GM12878 (cell line): ENCODE measurements around the gene LDLR. TPM values are rescaled to one million over a fixed set of nuclear protein-coding genes. Genes with fewer than 3 reads are reported as not detected.
A peak's percentile ranks its signal among the peaks of the same experiment; 100 is the strongest.
"Not testable (repeated sequence)": the region's sequence is repeated elsewhere in the genome, so short reads cannot be mapped to it uniquely, and the experiment has no call there.

Experiments
- ATAC-seq: fragments of 200-7000 bp; cut with Tn5 transposase; 3 replicates; pipeline ENCODE4 v1.9.1; 2020; ENCODE audit warnings: mild to moderate bottlenecking, moderate library complexity
- BruUV-seq: library from RNA; stranded (reverse); fragments of 400-500 nt; replicated peaks from 2 replicates; lab custom pipeline; 2021; lab: Mats Ljungman, UMichigan
- CTCF ChIA-PET: fragments of 300-600 bp; sonication (Branson Sonifier 250); formaldehyde crosslinking; extraction: SDS; loops from one replicate; lab custom pipeline; 2021; ENCODE audit warnings: inconsistent platforms; lab: Yijun Ruan, JAX
- POLR2A ChIA-PET: fragments of 350-600 bp; formaldehyde crosslinking; extraction: SDS; loops from one replicate; lab custom pipeline; 2021; ENCODE audit warnings: inconsistent platforms; lab: Charles Lee
- RAD21 ChIA-PET: fragments of 300-600 bp; sonication (Branson Sonifier 250); formaldehyde crosslinking; loops from one replicate; lab custom pipeline; 2023; ENCODE audit warnings: antibody characterized with exemption; ENCODE audit not compliant: unreplicated experiment; lab: Charles Lee
- SMC1A ChIA-PET: fragments of 300-600 bp; sonication (Branson Sonifier 250); formaldehyde crosslinking; loops from one replicate; lab custom pipeline; 2023; ENCODE audit not compliant: unreplicated experiment, uncharacterized antibody; lab: Charles Lee
- DNase-seq: peaks from one replicate; pipeline ENCODE4 v3.0.0-alpha.2; 2011; ENCODE audit warnings: low read depth, low spot score
- FAIRE-seq: peaks from 3 replicates; lab custom pipeline; 2011; peaks lifted over from hg19 to GRCh38; lab: Jason Lieb, UNC
- H2AFZ ChIP-seq: 2 replicates; pipeline ENCODE4 v1.6.0; 2011; ENCODE audit warnings: low read depth, low read length, control low read depth; ENCODE audit not compliant: control insufficient read depth
- H3K27ac ChIP-seq: 2 replicates; pipeline ENCODE4 v1.5.1; 2011; ENCODE audit warnings: control low read depth; ENCODE audit not compliant: control insufficient read depth, insufficient read depth
- H3K27me3 ChIP-seq, 2 experiments: replicated peaks in 1 of 2; 2 replicates each; pipeline versions ENCODE4 v1.6.0 to v1.6.1; 2011; ENCODE audit warnings: low read length in 1 of 2; ENCODE audit not compliant: control insufficient read depth in 2 of 2, insufficient read depth in 2 of 2
- H3K36me3 ChIP-seq, 2 experiments: 2 replicates each; pipeline ENCODE4 v1.5.1; 2011; ENCODE audit warnings: low read length in 1 of 2; ENCODE audit not compliant: control insufficient read depth in 2 of 2, insufficient read depth in 2 of 2
- H3K4me1 ChIP-seq: 2 replicates; pipeline ENCODE4 v1.6.1; 2011; ENCODE audit warnings: mild to moderate bottlenecking, low read length, moderate library complexity, mixed read lengths; ENCODE audit not compliant: control insufficient read depth, insufficient read depth
- H3K4me2 ChIP-seq: 2 replicates; pipeline ENCODE4 v1.6.0; 2011; ENCODE audit warnings: control low read depth; ENCODE audit not compliant: control insufficient read depth, insufficient read depth
- H3K4me3 ChIP-seq: fragments of 200-600 bp; sonication (generic); 2 replicates; pipeline ENCODE4 v1.5.1; 2016
- H3K79me2 ChIP-seq: 2 replicates; pipeline ENCODE4 v1.6.0; 2011; ENCODE audit warnings: low read length; ENCODE audit not compliant: control insufficient read depth, insufficient read depth
- H3K9ac ChIP-seq: 2 replicates; pipeline ENCODE4 v1.8.0; 2011; ENCODE audit warnings: low read length, control low read depth, mixed read lengths; ENCODE audit not compliant: control insufficient read depth, insufficient read depth
- H3K9me3 ChIP-seq: replicated peaks from 3 replicates; pipeline ENCODE4 v1.5.1; 2011; ENCODE audit warnings: mild to moderate bottlenecking, low read length; ENCODE audit not compliant: control insufficient read depth, insufficient read depth
- H4K20me1 ChIP-seq: 2 replicates; pipeline ENCODE4 v1.6.0; 2011; ENCODE audit not compliant: control insufficient read depth, insufficient read depth
- ASH2L ChIP-seq: fragments of 300-600, 200-600 bp; sonication (generic); IDR thresholded peaks from 2 replicates; pipeline ENCODE4 v1.6.1; 2017; ENCODE audit warnings: low read depth, mild to moderate bottlenecking, borderline replicate concordance
- CBX5 ChIP-seq: sonication (generic); IDR thresholded peaks from 2 replicates; pipeline ENCODE4 v1.6.1; 2016; ENCODE audit warnings: low read depth, moderate library complexity, mild to moderate bottlenecking, inconsistent platforms
- CTCF ChIP-seq, 3 experiments: IDR thresholded peaks in 2 of 3; conservative IDR thresholded peaks in 1 of 3; 2 replicates each; pipeline ENCODE4 v1.5.1; 2011; ENCODE audit warnings: low read depth in 3 of 3, low read length in 3 of 3, mild to moderate bottlenecking in 3 of 3, control low read depth in 2 of 3, moderate library complexity in 2 of 3, inconsistent platforms in 1 of 3, mixed read lengths in 1 of 3; ENCODE audit not compliant: control insufficient read depth in 2 of 3, insufficient read depth in 1 of 3; ENCODE audit errors: extremely low read depth in 1 of 3
- ETV6 ChIP-seq, 2 experiments: fragments of 450-650 bp in 1 of 2; IDR thresholded peaks in 1 of 2; conservative IDR thresholded peaks in 1 of 2; 2 replicates each; pipeline ENCODE4 v1.6.1; 2014; ENCODE audit warnings: antibody characterized with exemption in 1 of 2, borderline replicate concordance in 1 of 2, low read depth in 1 of 2, mild to moderate bottlenecking in 1 of 2, moderate library complexity in 1 of 2
- FOS ChIP-seq: IDR thresholded peaks from 3 replicates; pipeline ENCODE4 v1.6.1; 2011; ENCODE audit warnings: borderline replicate concordance; ENCODE audit not compliant: insufficient read length; ENCODE audit errors: extremely low read depth
- HDAC2 ChIP-seq: fragments of 200-600 bp; sonication (generic); IDR thresholded peaks from 2 replicates; pipeline ENCODE4 v1.6.1; 2017
- POLR2AphosphoS2 ChIP-seq: IDR thresholded peaks from 2 replicates; pipeline ENCODE4 v1.6.1; 2011; ENCODE audit warnings: low read depth, mild to moderate bottlenecking, low read length, improper control_type of control experiment, moderate library complexity
- RAD21 ChIP-seq: IDR thresholded peaks from 2 replicates; pipeline ENCODE4 v1.6.1; 2011; ENCODE audit warnings: mild to moderate bottlenecking, low read depth, low read length, moderate library complexity; ENCODE audit not compliant: insufficient read depth
- RUNX3 ChIP-seq: IDR thresholded peaks from 2 replicates; pipeline ENCODE4 v1.6.1; 2012; ENCODE audit warnings: low read length, inconsistent platforms
- SIX5 ChIP-seq: IDR thresholded peaks from 2 replicates; pipeline ENCODE4 v1.6.1; 2011; ENCODE audit warnings: mild to moderate bottlenecking, low read depth, low read length, moderate library complexity; ENCODE audit not compliant: severe bottlenecking
- SMARCA5 ChIP-seq: fragments of 450-650 bp; IDR thresholded peaks from 2 replicates; pipeline ENCODE4 v1.6.1; 2017; ENCODE audit warnings: mild to moderate bottlenecking
- YY1 ChIP-seq: IDR thresholded peaks from 2 replicates; pipeline ENCODE4 v1.6.1; 2011; ENCODE audit warnings: low read depth, mild to moderate bottlenecking, low read length
- ZNF384 ChIP-seq: IDR thresholded peaks from 2 replicates; pipeline ENCODE4 v1.6.1; 2012; ENCODE audit warnings: low read depth, mild to moderate bottlenecking, low read length, improper control_type of control experiment, borderline replicate concordance
- WGBS: methylation state at CpG from one replicate; pipeline ENCODE4 v1.1.6; 2016; ENCODE audit warnings: low lambda C conversion rate; ENCODE audit not compliant: insufficient replicate concordance, insufficient coverage; ENCODE audit errors: missing lambda C conversion rate; 5-methylcytosine and 5-hydroxymethylcytosine counted together
- in situ Hi-C: fragments of 300-500 bp; cut with MboI; formaldehyde crosslinking; loops from 9 replicates; pipeline ENCODE4 v1.14.3; 2018; ENCODE audit warnings: mixed read lengths
- intact Hi-C: fragments of 100-400 bp; cut with micrococcal nuclease; formaldehyde crosslinking; loops from one replicate; pipeline ENCODE4 v1.14.2; 2022; ENCODE audit not compliant: unreplicated experiment
- polyA plus RNA-seq, 11 experiments: library from polyadenylated mRNA; depleted of rRNA in 4 of 11; unstranded in 6 of 11; stranded (reverse) in 5 of 11; fragments of >200 nt; fragmentation: Nextera tagmentation in 4 of 11; fragmentation: Illumina TruSeq in 1 of 11; extraction: Ambion mirVana in 4 of 11; extraction: Trizol in 1 of 11; gene quantifications; 1 replicate in 1 of 11; 2 replicates in 10 of 11; pipeline versions ENCODE4 v1.2.1 to v1.2.3, GENCODE V29; 2011 to 2016; ENCODE audit warnings: inconsistent platforms in 2 of 11, missing spikeins in 2 of 11, low read depth in 1 of 11
- total RNA-seq, 4 experiments: library from RNA; depleted of rRNA in 3 of 4; stranded (reverse); fragments of >200 nt in 3 of 4; fragmentation: Illumina TruSeq in 1 of 4; extraction: Trizol in 1 of 4; gene quantifications; 2 replicates each; pipeline versions ENCODE4 v1.2.1 to v1.2.3, GENCODE V29; 2013 to 2021

The LDLR gene
- total and polyA plus RNA-seq, 10 of the 15 experiments (the other 5 are each of a cell fraction or from before 2014, with no cell fraction given), result 11.3 to 59.2 (median 27.3) TPM

- H3K79me2 ChIP-seq, H3K27me3 ChIP-seq, H3K4me2 ChIP-seq, in situ Hi-C loops, H2AFZ ChIP-seq, H3K4me3 ChIP-seq, H3K9me3 ChIP-seq, H3K4me1 ChIP-seq, BruUV-seq, H4K20me1 ChIP-seq, POLR2A ChIA-PET, RAD21 ChIA-PET, SMC1A ChIA-PET, H3K27ac ChIP-seq, H3K9ac ChIP-seq, DNase-seq, ATAC-seq, intact Hi-C loops, FAIRE-seq: not testable (repeated sequence)
- CTCF ChIA-PET, result interaction anchor here (2.8 to 3.1 kb wide), 2 partner anchors 30 to 182 kb away, joined by 13 to 22 read pairs; no protein-coding TSS in a partner anchor
- 100% methylated on average over 4 of the region's 4 CpGs for WGBS
- peaks cover 25 to 29% of the 10 kb centered on the region in 2 experiments; a peak in 3 of 4 replicates for H3K36me3 ChIP-seq
Measured at GRCh38 chr19:11124157-11124556, 34.9 kb downstream of the LDLR start.

- no peaks in the 10 kb centered on the region for H4K20me1 ChIP-seq
- POLR2A ChIA-PET, result interaction anchor here (0.6 kb wide), 2 partner anchors 24 to 41 kb away, joined by 3 read pairs; no protein-coding TSS in a partner anchor
- no peak overlapping the region for H3K27ac ChIP-seq
- DNase-seq (no peak), FAIRE-seq (no peak), ATAC-seq (peak; percentile 86)
- H2AFZ ChIP-seq, result no peak overlapping the region
- SMC1A ChIA-PET, result interaction anchor here (0.6 to 1.7 kb wide), 9 partner anchors 30 to 192 kb away, joined by 3 to 7 read pairs (median 4); no protein-coding TSS in a partner anchor
- H3K4me3 ChIP-seq, result no peak overlapping the region
- CTCF ChIA-PET, result interaction anchor here (0.6 to 3.1 kb wide), 28 partner anchors 11 to 196 kb away, joined by 3 to 22 read pairs (median 4); partner anchors contain the start of genes ANGPTL8 and SPC24
- no TSS peak for BruUV-seq
- H3K4me2 ChIP-seq, result no peak overlapping the region
- no peaks in the 10 kb centered on the region for H3K9me3 ChIP-seq
- in situ Hi-C loops (no loop called here), intact Hi-C loops (loop anchor here (1.0 to 2.0 kb wide), 2 partner anchors 79 to 90 kb away; no protein-coding TSS in a partner anchor)
- no peaks in the 10 kb centered on the region for H3K27me3 ChIP-seq
- 66% methylated on average over 10 of the region's 11 CpGs for WGBS
- H3K79me2 ChIP-seq, result no peaks in the 10 kb centered on the region
- no peaks in the 10 kb centered on the region for H3K4me1 ChIP-seq
- peaks cover 30 to 35% of the 10 kb centered on the region in 2 experiments; a peak in 3 of 4 replicates for H3K36me3 ChIP-seq
- RAD21 ChIA-PET, result interaction anchor here (0.7 to 3.3 kb wide), 9 partner anchors 54 to 190 kb away, joined by 3 to 14 read pairs (median 4); no protein-coding TSS in a partner anchor
- no peak overlapping the region for H3K9ac ChIP-seq
- TF ChIP-seq RUNX3, result no peak
- no peak for TF ChIP-seq POLR2AphosphoS2
- no peak for TF ChIP-seq CBX5
- peak; percentile 49 for TF ChIP-seq RAD21
- TF ChIP-seq ETV6 (conservative IDR thresholded peaks at IDR 0.05 in 1 of 2, IDR thresholded peaks at IDR 0.05 in 1 of 2; ENCODE audit: borderline replicate concordance in 1 of 2, low read depth in 1 of 2), result no peak
- 0 out of 2 replicates have a peak, but pooled peaks have one; percentile 50 for TF ChIP-seq YY1
- TF ChIP-seq ASH2L, result no peak
- peak; percentile 75 to 80 (median 78) for TF ChIP-seq CTCF (IDR thresholded peaks at IDR 0.05 in 2 of 3, conservative IDR thresholded peaks at IDR 0.05 in 1 of 3; ENCODE audit: control insufficient read depth in 2 of 3, extremely low read depth in 1 of 3, insufficient read depth in 1 of 3, low read depth in 3 of 3, low read length in 3 of 3)
- no peak for TF ChIP-seq FOS
- TF ChIP-seq SIX5, result no peak
- TF ChIP-seq ZNF384, result peak; percentile 55; the same call in 1 of the 2 replicates
- TF ChIP-seq SMARCA5, result no peak
- TF ChIP-seq HDAC2, result no peak
Measured at GRCh38 chr19:11125994-11126685, 36.9 kb downstream of the LDLR start.
